BJ (cell line): ENCODE data around the gene OLFM2. TPM values are rescaled to one million over a fixed set of nuclear protein-coding genes. Genes with fewer than 3 reads are reported as not detected.

Source experiments
- CTCF ChIA-PET: fragments of 350-600 bp; formaldehyde crosslinking; extraction: SDS; loops from one replicate; lab custom pipeline; 2021; ENCODE audit warnings: antibody characterized with exemption, inconsistent platforms; lab: Yijun Ruan, JAX
- POLR2A ChIA-PET: fragments of 300-600 bp; sonication (Branson Sonifier 250); formaldehyde crosslinking; extraction: SDS; loops from one replicate; lab custom pipeline; 2021; ENCODE audit warnings: antibody characterized with exemption; lab: Charles Lee
- DNase-seq: peaks from one replicate; pipeline ENCODE4 v3.0.0-alpha.2; 2011; ENCODE audit warnings: low read depth
- H3K27me3 ChIP-seq: 2 replicates; pipeline ENCODE4 v1.6.0; 2011; ENCODE audit warnings: low read length; ENCODE audit not compliant: control insufficient read depth, insufficient read depth
- H3K36me3 ChIP-seq: 2 replicates; pipeline ENCODE4 v1.5.1; 2011; ENCODE audit warnings: low read length; ENCODE audit not compliant: control insufficient read depth, insufficient read depth
- H3K4me3 ChIP-seq: 2 replicates; pipeline ENCODE4 v1.5.1; 2011; ENCODE audit warnings: low read depth, mild to moderate bottlenecking, control low read depth, low read length
- polyA plus RNA-seq: library from polyadenylated mRNA; depleted of rRNA; stranded (reverse); fragments of >200 nt; gene quantifications from 2 replicates; pipeline ENCODE4 v1.2.3, GENCODE V29; 2011
- TF ChIP-seq, protein P1 (sequence below): IDR thresholded peaks from 2 replicates; pipeline ENCODE4 v1.5.1; 2011; ENCODE audit warnings: low read depth, mild to moderate bottlenecking, control low read depth, inconsistent platforms, low read length, moderate library complexity; ENCODE audit not compliant: insufficient read depth

OLFM2 gene
- polyA plus RNA-seq, 1 experiment = 88.3 TPM

- Histone ChIP-seq H3K36me3 (no peaks in the 10 kb centered on the region), H3K27me3 (no peaks in the 10 kb centered on the region), H3K4me3 (no peak overlapping the region)
- CTCF ChIA-PET = interaction anchor here (1.2 to 2.4 kb wide), 3 partner anchors 9 to 21 kb away, joined by 3 to 8 read pairs (median 4); no protein-coding TSS in a partner anchor
- POLR2A ChIA-PET = no interaction called here
- TF ChIP-seq, protein P1, sequence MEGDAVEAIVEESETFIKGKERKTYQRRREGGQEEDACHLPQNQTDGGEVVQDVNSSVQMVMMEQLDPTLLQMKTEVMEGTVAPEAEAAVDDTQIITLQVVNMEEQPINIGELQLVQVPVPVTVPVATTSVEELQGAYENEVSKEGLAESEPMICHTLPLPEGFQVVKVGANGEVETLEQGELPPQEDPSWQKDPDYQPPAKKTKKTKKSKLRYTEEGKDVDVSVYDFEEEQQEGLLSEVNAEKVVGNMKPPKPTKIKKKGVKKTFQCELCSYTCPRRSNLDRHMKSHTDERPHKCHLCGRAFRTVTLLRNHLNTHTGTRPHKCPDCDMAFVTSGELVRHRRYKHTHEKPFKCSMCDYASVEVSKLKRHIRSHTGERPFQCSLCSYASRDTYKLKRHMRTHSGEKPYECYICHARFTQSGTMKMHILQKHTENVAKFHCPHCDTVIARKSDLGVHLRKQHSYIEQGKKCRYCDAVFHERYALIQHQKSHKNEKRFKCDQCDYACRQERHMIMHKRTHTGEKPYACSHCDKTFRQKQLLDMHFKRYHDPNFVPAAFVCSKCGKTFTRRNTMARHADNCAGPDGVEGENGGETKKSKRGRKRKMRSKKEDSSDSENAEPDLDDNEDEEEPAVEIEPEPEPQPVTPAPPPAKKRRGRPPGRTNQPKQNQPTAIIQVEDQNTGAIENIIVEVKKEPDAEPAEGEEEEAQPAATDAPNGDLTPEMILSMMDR = no peak
- DNase-seq = no peak
Measured at GRCh38 chr19:9857076-9857721, 79.1 kb downstream of the OLFM2 start.

DNA sequence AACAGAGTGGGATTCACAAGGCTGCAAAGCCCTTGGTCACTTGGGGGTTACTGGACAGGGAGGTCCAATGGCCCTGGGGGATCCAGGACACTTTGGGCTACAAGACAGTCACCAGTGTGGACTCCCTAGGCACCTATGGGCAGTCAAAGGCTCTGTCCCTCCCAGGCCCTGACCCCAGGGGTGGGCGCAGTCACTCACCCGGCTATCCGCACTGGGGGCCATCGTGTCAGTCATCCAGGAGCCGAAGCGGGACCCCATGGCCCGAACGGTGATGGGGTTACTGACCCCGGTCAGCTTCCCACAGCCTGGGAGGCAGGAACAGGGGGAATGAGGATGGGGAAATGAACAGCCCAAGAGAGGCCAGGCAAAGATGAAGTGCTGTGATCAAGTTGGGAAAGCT is 79.7 kb downstream of the OLFM2 start:
- no peak overlapping the region for H3K4me3 ChIP-seq
- ChIA-PET POLR2A (no interaction called here), CTCF (interaction anchor here (2.4 kb wide), 1 partner anchor 9 kb away, joined by 8 read pairs; no protein-coding TSS in a partner anchor)
- DNase-seq = no peak
- no peaks in the 10 kb centered on the region for H3K36me3 ChIP-seq
- TF ChIP-seq, protein P1 = no peak
- H3K27me3 ChIP-seq = no peaks in the 10 kb centered on the region

DNA sequence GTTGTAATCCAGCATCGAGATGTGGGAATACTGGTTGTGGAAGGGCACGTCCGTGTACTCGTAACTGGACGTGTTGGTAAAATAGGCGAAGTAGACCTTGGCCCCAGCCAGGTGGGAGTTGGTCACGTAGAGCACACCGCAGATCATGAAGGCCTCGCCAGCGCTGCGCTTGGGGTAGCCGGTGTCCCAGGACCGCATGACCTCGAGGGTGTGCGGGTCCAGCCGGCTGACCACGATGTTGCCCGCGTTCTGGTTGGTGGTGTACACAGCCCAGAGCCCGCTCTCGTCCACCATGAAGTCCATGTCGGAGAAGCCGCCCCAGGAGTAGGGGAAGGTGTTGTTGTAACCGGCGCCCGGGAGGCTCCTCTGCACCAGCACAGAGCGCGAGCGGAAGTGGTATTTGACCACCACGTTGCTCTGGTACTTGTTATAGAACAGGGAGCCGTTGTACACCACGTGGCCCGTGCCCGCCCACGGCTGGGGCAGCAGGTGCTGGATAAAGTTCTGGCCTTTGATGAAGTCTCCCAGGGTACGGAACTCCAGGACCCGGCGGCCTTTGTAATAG is 82.0 kb downstream of the OLFM2 start:
- H3K36me3 ChIP-seq = peaks cover 1% of the 10 kb centered on the region; the same call in 1 of the 2 replicates
- no peaks in the 10 kb centered on the region for H3K27me3 ChIP-seq
- ChIA-PET CTCF (no interaction called here), POLR2A (no interaction called here)
- DNase-seq = no peak
- no peak overlapping the region for H3K4me3 ChIP-seq
- TF ChIP-seq, protein P1 = no peak

DNA sequence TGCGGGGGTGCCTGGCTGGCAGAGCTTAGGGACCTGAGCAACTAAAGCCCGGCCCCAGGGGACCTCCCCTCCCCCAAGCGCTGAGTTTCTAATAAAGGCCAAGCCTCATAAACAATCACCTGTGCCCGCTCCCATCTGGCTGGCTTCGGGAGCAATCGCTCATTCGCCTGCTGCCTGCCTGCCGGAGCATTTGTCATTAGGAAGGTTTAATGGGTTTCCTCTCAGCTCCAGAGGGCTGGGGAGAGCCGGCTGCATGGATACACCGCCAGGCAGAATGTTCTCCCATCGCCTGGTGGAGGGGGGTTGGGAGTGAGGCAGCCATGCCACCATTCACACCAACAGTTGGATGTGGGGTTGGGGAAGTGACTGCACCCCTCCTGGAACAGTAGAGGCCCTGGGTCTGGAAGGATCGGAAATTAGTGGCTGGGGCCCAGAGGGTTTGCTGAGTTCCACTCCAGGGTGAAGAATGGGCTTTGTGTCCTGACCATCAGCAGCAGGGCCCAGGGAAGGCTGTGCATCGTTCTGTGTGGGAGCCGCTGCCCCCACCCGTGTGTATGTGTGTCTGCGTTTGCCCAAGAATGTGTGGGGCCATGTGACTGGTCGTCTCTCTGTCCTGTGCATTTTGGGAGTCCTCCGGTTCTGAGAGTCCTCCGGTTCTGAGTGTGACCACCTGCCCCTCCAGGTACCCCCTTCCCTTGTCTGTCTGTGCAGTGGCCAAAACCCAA is 85.9 kb downstream of the OLFM2 start:
- POLR2A ChIA-PET = no interaction called here
- TF ChIP-seq, protein P1 = no peak
- Histone ChIP-seq H3K36me3 (peaks cover 11% of the 10 kb centered on the region), H3K4me3 (no peak overlapping the region), H3K27me3 (no peaks in the 10 kb centered on the region)
- CTCF ChIA-PET = no interaction called here
- DNase-seq = no peak

DNA sequence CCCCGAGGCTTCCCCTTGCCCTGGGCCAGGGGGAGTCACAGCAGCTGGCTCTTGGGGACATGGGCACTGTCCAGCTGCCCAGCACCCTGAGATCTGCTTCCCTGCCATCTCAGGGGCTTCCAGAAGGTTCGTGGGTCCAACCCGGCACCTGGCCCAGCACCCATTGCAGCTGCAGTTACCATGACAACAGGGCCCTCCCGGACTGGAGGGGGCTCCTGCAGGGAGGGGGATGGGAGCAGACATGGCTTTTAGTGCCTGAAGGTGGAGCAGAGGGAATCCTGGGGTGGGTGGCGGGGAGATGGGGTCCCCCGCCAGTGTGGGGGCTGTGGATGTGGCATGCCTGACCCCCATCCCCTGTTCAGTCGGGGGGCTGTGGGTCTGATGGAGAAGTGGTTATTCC is 86.5 kb downstream of the OLFM2 start:
- no peak for DNase-seq
- CTCF ChIA-PET = no interaction called here
- H3K4me3 ChIP-seq = no peak overlapping the region
- no peaks in the 10 kb centered on the region for H3K27me3 ChIP-seq
- POLR2A ChIA-PET = no interaction called here
- peaks cover 13% of the 10 kb centered on the region for H3K36me3 ChIP-seq
- TF ChIP-seq, protein P1 = no peak
